HepG2 (cell line): ENCODE measurements around the gene PLA2G12B.

Experiments
- CENPBD1 ChIP-seq: sonication (generic); formaldehyde crosslinking; IDR thresholded peaks from 2 replicates; pipeline ENCODE4 v1.8.0; 2022; ENCODE audit warnings: missing genetic modification reagents, low read depth, mild to moderate bottlenecking, borderline replicate concordance
- NFIC ChIP-seq: IDR thresholded peaks from 2 replicates; pipeline ENCODE4 v1.6.1; 2012; ENCODE audit warnings: mild to moderate bottlenecking, low read length, inconsistent platforms
- ZBTB25 ChIP-seq: IDR thresholded peaks from 2 replicates; pipeline ENCODE4 v1.6.1; 2018; ENCODE audit warnings: missing genetic modification reagents
- ZNF761 ChIP-seq: sonication (generic); formaldehyde crosslinking; conservative IDR thresholded peaks from 2 replicates; pipeline ENCODE4 v1.4.0; 2020; ENCODE audit warnings: mild to moderate bottlenecking, missing genetic modification reagents
- TF ChIP-seq, protein P1 (sequence below): sonication (generic); formaldehyde crosslinking; IDR thresholded peaks from 2 replicates; pipeline ENCODE4 v1.4.0; 2020; ENCODE audit warnings: mild to moderate bottlenecking, missing genetic modification reagents
- TF ChIP-seq, protein P2 (sequence below): sonication (generic); formaldehyde crosslinking; IDR thresholded peaks from 2 replicates; pipeline ENCODE4 v1.5.0; 2020; ENCODE audit warnings: mild to moderate bottlenecking, missing genetic modification reagents, moderate library complexity

DNA sequence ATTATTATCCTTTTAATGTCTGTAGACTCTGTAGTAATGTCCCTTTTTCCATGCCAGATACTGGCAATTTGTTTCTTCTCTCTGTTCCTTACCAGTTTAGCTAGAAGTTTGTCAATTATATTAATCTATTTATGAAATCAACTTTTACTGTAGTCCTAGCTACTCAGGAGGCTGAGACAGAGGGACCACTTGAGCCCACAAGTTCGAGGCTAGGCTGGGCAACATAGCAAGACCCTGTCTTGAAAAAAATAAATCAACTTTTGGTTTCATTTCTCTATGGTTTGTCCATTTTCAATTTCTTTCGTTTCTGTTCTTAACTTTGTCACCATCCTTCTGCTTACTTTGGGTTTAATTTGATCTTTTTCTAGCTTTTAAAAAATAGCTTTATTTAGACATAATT is 42.5 kb upstream of the PLA2G12B start:
- TF ChIP-seq ZNF761 (no peak), ZBTB25 (CRISPR knock-in tag) (no peak), NFIC (no peak), CENPBD1 (CRISPR knock-in tag) (no peak)
- TF ChIP-seq, protein P1, sequence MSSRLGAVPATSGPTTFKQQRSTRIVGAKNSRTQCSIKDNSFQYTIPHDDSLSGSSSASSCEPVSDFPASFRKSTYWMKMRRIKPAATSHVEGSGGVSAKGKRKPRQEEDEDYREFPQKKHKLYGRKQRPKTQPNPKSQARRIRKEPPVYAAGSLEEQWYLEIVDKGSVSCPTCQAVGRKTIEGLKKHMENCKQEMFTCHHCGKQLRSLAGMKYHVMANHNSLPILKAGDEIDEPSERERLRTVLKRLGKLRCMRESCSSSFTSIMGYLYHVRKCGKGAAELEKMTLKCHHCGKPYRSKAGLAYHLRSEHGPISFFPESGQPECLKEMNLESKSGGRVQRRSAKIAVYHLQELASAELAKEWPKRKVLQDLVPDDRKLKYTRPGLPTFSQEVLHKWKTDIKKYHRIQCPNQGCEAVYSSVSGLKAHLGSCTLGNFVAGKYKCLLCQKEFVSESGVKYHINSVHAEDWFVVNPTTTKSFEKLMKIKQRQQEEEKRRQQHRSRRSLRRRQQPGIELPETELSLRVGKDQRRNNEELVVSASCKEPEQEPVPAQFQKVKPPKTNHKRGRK: no peak
- TF ChIP-seq, protein P2, sequence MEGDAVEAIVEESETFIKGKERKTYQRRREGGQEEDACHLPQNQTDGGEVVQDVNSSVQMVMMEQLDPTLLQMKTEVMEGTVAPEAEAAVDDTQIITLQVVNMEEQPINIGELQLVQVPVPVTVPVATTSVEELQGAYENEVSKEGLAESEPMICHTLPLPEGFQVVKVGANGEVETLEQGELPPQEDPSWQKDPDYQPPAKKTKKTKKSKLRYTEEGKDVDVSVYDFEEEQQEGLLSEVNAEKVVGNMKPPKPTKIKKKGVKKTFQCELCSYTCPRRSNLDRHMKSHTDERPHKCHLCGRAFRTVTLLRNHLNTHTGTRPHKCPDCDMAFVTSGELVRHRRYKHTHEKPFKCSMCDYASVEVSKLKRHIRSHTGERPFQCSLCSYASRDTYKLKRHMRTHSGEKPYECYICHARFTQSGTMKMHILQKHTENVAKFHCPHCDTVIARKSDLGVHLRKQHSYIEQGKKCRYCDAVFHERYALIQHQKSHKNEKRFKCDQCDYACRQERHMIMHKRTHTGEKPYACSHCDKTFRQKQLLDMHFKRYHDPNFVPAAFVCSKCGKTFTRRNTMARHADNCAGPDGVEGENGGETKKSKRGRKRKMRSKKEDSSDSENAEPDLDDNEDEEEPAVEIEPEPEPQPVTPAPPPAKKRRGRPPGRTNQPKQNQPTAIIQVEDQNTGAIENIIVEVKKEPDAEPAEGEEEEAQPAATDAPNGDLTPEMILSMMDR (CRISPR knock-in tag): no peak
